Mesenchymal stem cell (in vitro differentiated cells and primary cell): Measurements from ENCODE around the gene HOXC11.
A peak's percentile ranks its signal among the peaks of the same experiment; 100 is the strongest.

Source experiments
- DNase-seq: peaks from one replicate; pipeline ENCODE4 v3.0.0-alpha.2; 2013
- H2AFZ ChIP-seq: one replicate; pipeline ENCODE4 v1.6.1; 2013; ENCODE audit warnings: low read depth, mild to moderate bottlenecking, control low read depth, inconsistent platforms, low read length, moderate library complexity
- H2AK5ac ChIP-seq: 2 replicates; pipeline ENCODE4 v1.6.1; 2013; ENCODE audit warnings: low read length, moderate library complexity, mild to moderate bottlenecking, inconsistent platforms; ENCODE audit not compliant: severe bottlenecking
- H2BK120ac ChIP-seq: one replicate; pipeline ENCODE4 v1.6.1; 2013; ENCODE audit warnings: low read depth, mild to moderate bottlenecking, inconsistent platforms, low read length, moderate library complexity
- H2BK12ac ChIP-seq, 2 experiments: one replicate each; pipeline ENCODE4 v1.6.1; 2013; ENCODE audit warnings: inconsistent platforms in 2 of 2, low read length in 2 of 2, mild to moderate bottlenecking in 2 of 2, moderate library complexity in 2 of 2, control low read depth in 1 of 2
- H2BK15ac ChIP-seq: one replicate; pipeline ENCODE4 v1.6.1; 2013; ENCODE audit warnings: mild to moderate bottlenecking, low read depth, inconsistent platforms; ENCODE audit not compliant: poor library complexity, severe bottlenecking
- H2BK5ac ChIP-seq: 2 replicates; pipeline ENCODE4 v1.6.1; 2013; ENCODE audit warnings: low read depth, mild to moderate bottlenecking, low read length, control low read depth, inconsistent platforms; ENCODE audit not compliant: poor library complexity, severe bottlenecking
- H3K14ac ChIP-seq, 2 experiments: one replicate each; pipeline ENCODE4 v1.6.1; 2013; ENCODE audit warnings: inconsistent platforms in 2 of 2, low read length in 2 of 2, control low read depth in 1 of 2, mild to moderate bottlenecking in 1 of 2, moderate library complexity in 1 of 2
- H3K18ac ChIP-seq, 2 experiments: one replicate each; pipeline ENCODE4 v1.6.1; 2013; ENCODE audit warnings: inconsistent platforms in 2 of 2, low read length in 2 of 2, control low read depth in 1 of 2, low read depth in 1 of 2, mild to moderate bottlenecking in 1 of 2
- H3K23ac ChIP-seq, 2 experiments: one replicate each; pipeline ENCODE4 v1.6.1; 2013; ENCODE audit warnings: inconsistent platforms in 2 of 2, low read length in 2 of 2, mild to moderate bottlenecking in 2 of 2, moderate library complexity in 2 of 2, control low read depth in 1 of 2
- H3K27ac ChIP-seq: 2 replicates; pipeline ENCODE4 v1.5.1; 2013; ENCODE audit warnings: mild to moderate bottlenecking, moderate library complexity, low read length, control low read depth, inconsistent platforms; ENCODE audit not compliant: poor library complexity, severe bottlenecking
- H3K27me3 ChIP-seq, 2 experiments: 2 replicates each; pipeline versions ENCODE4 v1.6.1 to v1.7.0; 2013; ENCODE audit warnings: low read length in 2 of 2, mild to moderate bottlenecking in 2 of 2, moderate library complexity in 2 of 2, control low read depth in 1 of 2, inconsistent platforms in 1 of 2; ENCODE audit not compliant: control insufficient read depth in 1 of 2, insufficient read depth in 1 of 2
- H3K36me3 ChIP-seq, 2 experiments: 2 replicates each; pipeline versions ENCODE4 v1.6.1 to v1.7.0; 2013; ENCODE audit warnings: low read length in 2 of 2, control low read depth in 1 of 2, inconsistent platforms in 1 of 2, low read depth in 1 of 2, mild to moderate bottlenecking in 1 of 2; ENCODE audit not compliant: insufficient read depth in 2 of 2, control insufficient read depth in 1 of 2
- H3K4ac ChIP-seq, 2 experiments: one replicate each; pipeline ENCODE4 v1.6.1; 2013; ENCODE audit warnings: inconsistent platforms in 2 of 2, low read length in 2 of 2, mild to moderate bottlenecking in 2 of 2, moderate library complexity in 2 of 2, control low read depth in 1 of 2, low read depth in 1 of 2
- H3K4me1 ChIP-seq: 2 replicates; pipeline ENCODE4 v1.6.1; 2013; ENCODE audit warnings: low read depth, low read length, control low read depth; ENCODE audit not compliant: control insufficient read depth, insufficient read depth
- H3K4me2 ChIP-seq: 2 replicates; pipeline ENCODE4 v1.6.1; 2013; ENCODE audit warnings: low read length, mild to moderate bottlenecking, inconsistent platforms; ENCODE audit not compliant: poor library complexity, severe bottlenecking
- H3K4me3 ChIP-seq, 2 experiments: 2 replicates each; pipeline versions ENCODE4 v1.5.1 to v1.7.0; 2013; ENCODE audit warnings: low read length in 2 of 2, mild to moderate bottlenecking in 2 of 2, control low read depth in 1 of 2, low read depth in 1 of 2; ENCODE audit not compliant: insufficient read depth in 1 of 2
- H3K79me1 ChIP-seq: replicated peaks from 2 replicates; pipeline ENCODE4 v1.6.1; 2013; ENCODE audit warnings: mild to moderate bottlenecking, control low read depth, low read length, inconsistent platforms; ENCODE audit not compliant: poor library complexity, severe bottlenecking
- H3K9ac ChIP-seq: 2 replicates; pipeline ENCODE4 v1.7.0; 2013; ENCODE audit warnings: mild to moderate bottlenecking, low read length, moderate library complexity
- H3K9me3 ChIP-seq: 2 replicates; pipeline ENCODE4 v1.7.0; 2013; ENCODE audit warnings: mild to moderate bottlenecking, low read length; ENCODE audit not compliant: control insufficient read depth
- H4K8ac ChIP-seq: one replicate; pipeline ENCODE4 v1.6.1; 2013; ENCODE audit warnings: inconsistent platforms, mild to moderate bottlenecking, low read length, moderate library complexity
- H4K91ac ChIP-seq: one replicate; pipeline ENCODE4 v1.6.1; 2013; ENCODE audit warnings: mild to moderate bottlenecking, low read length, inconsistent platforms
- WGBS: methylation state at CpG from one replicate; pipeline ENCODE4 v1.1.7; 2013; ENCODE audit warnings: mixed read lengths; 5-methylcytosine and 5-hydroxymethylcytosine counted together

HOXC11 gene

GRCh38 chr12:53996240-53997203 is 23.6 kb downstream of the HOXC11 start:
- Histone ChIP-seq H4K8ac (peak overlapping the region; percentile 66), H3K27ac (peak overlapping the region; percentile 83), H3K4ac (peak overlapping the region in 1 of 2 experiments; percentile 30), H3K14ac (no peak overlapping the region), H3K18ac (peak overlapping the region in 1 of 2 experiments; percentile 14), H2BK120ac (no peak overlapping the region), H3K27me3 (peaks cover 0 to 4% of the 10 kb centered on the region in 2 experiments), H3K9ac (peak overlapping the region; percentile 98), H4K91ac (no peak overlapping the region), H3K9me3 (no peaks in the 10 kb centered on the region), H2BK15ac (peak overlapping the region; percentile 29), H3K36me3 (no peaks in the 10 kb centered on the region), H3K4me3 (peak overlapping the region; percentile 63 to 87), H3K23ac (no peak overlapping the region), H3K4me2 (peak overlapping the region; percentile 64), H2BK5ac (peak overlapping the region; percentile 73), H3K4me1 (peaks cover 24% of the 10 kb centered on the region), H2AFZ (no peak overlapping the region), H2BK12ac (peak overlapping the region in 1 of 2 experiments; percentile 15), H2AK5ac (peak overlapping the region; percentile 71), H3K79me1 (no peaks in the 10 kb centered on the region)
- 49% methylated on average over 24 of the region's 29 CpGs for WGBS
- no peak for DNase-seq

GRCh38 chr12:53997204-53998109 is 24.5 kb downstream of the HOXC11 start:
- 14% methylated on average over 34 of the region's 35 CpGs for WGBS
- Histone ChIP-seq H3K23ac (no peak overlapping the region), H3K4me1 (peaks cover 18% of the 10 kb centered on the region), H3K9ac (peak overlapping the region; percentile 98), H3K79me1 (no peaks in the 10 kb centered on the region), H3K4ac (peak overlapping the region; percentile 30 to 42), H2BK120ac (no peak overlapping the region), H2BK5ac (peak overlapping the region; percentile 75), H3K27ac (peak overlapping the region; percentile 83), H4K8ac (peak overlapping the region; percentile 78), H2AK5ac (peak overlapping the region; percentile 82), H3K36me3 (no peaks in the 10 kb centered on the region), H3K9me3 (no peaks in the 10 kb centered on the region), H2BK15ac (peak overlapping the region; percentile 29), H2BK12ac (no peak overlapping the region), H4K91ac (no peak overlapping the region), H2AFZ (no peak overlapping the region), H3K4me2 (peak overlapping the region; percentile 64), H3K14ac (no peak overlapping the region), H3K27me3 (no peaks in the 10 kb centered on the region), H3K4me3 (peak overlapping the region; percentile 63 to 87), H3K18ac (peak overlapping the region; percentile 68 to 83)
- no peak for DNase-seq

GRCh38 chr12:53998110-53998899 is 25.4 kb downstream of the HOXC11 start:
- H2BK12ac ChIP-seq, result no peak overlapping the region
- no peak overlapping the region for H3K23ac ChIP-seq
- peak overlapping the region; percentile 63 for H2BK15ac ChIP-seq
- no peaks in the 10 kb centered on the region for H3K9me3 ChIP-seq
- peak overlapping the region in 1 of 2 experiments; percentile 87 for H3K4me3 ChIP-seq
- peaks cover 0 to 3% of the 10 kb centered on the region in 2 experiments for H3K36me3 ChIP-seq
- no peaks in the 10 kb centered on the region for H3K27me3 ChIP-seq
- peak overlapping the region; percentile 82 for H2AK5ac ChIP-seq
- H3K27ac ChIP-seq, result peak overlapping the region; percentile 75
- 43% methylated on average over 7 of the region's 11 CpGs for WGBS
- H3K4me2 ChIP-seq, result peak overlapping the region; percentile 64
- H3K18ac ChIP-seq, result no peak overlapping the region
- peak overlapping the region; percentile 75 for H2BK5ac ChIP-seq
- H3K4me1 ChIP-seq, result peaks cover 16% of the 10 kb centered on the region
- H2BK120ac ChIP-seq, result no peak overlapping the region
- H4K8ac ChIP-seq, result no peak overlapping the region
- peak overlapping the region; percentile 98 for H3K9ac ChIP-seq
- no peak overlapping the region for H3K4ac ChIP-seq
- no peak overlapping the region for H3K14ac ChIP-seq
- no peak for DNase-seq
- no peaks in the 10 kb centered on the region for H3K79me1 ChIP-seq
- H4K91ac ChIP-seq, result no peak overlapping the region
- H2AFZ ChIP-seq, result no peak overlapping the region
